Measurements from ENCODE around the gene NEBL.

The NEBL gene

GRCh38 chr10:20903635-20904390, 6.7 kb upstream of the NEBL start:
- no peak for TF ChIP-seq CTCF (IDR thresholded peaks at IDR 0.05; ENCODE audit: extremely low read depth, missing control alignments)
- DNase-seq (ENCODE audit: low spot score), result no peak

GRCh38 chr10:20901110-20901509, 4.0 kb upstream of the NEBL start:
- no peak for DNase-seq (ENCODE audit: low spot score)
- no peak for TF ChIP-seq CTCF (IDR thresholded peaks at IDR 0.05; ENCODE audit: extremely low read depth, missing control alignments)

GRCh38 chr10:20898866-20899535, 1.9 kb upstream of the NEBL start:
- no peak for DNase-seq (ENCODE audit: low spot score)
- no peak for TF ChIP-seq CTCF (IDR thresholded peaks at IDR 0.05; ENCODE audit: extremely low read depth, missing control alignments)

GRCh38 chr10:20893297-20893696, 3.8 kb downstream of the NEBL start:
- TF ChIP-seq CTCF (IDR thresholded peaks at IDR 0.05; ENCODE audit: extremely low read depth, missing control alignments), result no peak
- DNase-seq (ENCODE audit: low spot score), result no peak

- TF ChIP-seq CTCF (IDR thresholded peaks at IDR 0.05; ENCODE audit: extremely low read depth, missing control alignments), result no peak
- DNase-seq (ENCODE audit: low spot score), result no peak
Observed at GRCh38 chr10:20892796-20893195, 4.3 kb downstream of the NEBL start.

GRCh38 chr10:20892011-20892585, 5.0 kb downstream of the NEBL start:
- DNase-seq (ENCODE audit: low spot score), result no peak
- TF ChIP-seq CTCF (IDR thresholded peaks at IDR 0.05; ENCODE audit: extremely low read depth, missing control alignments), result no peak

- TF ChIP-seq CTCF (IDR thresholded peaks at IDR 0.05; ENCODE audit: extremely low read depth, missing control alignments), result no peak
- DNase-seq (ENCODE audit: low spot score), result no peak
Observed at GRCh38 chr10:20891338-20891714, 5.8 kb downstream of the NEBL start.

Measured in GM20000 (cell line).